ENCODE results near the gene KDM2A. TPM values are rescaled to one million over a fixed set of nuclear protein-coding genes. Genes with fewer than 3 reads are reported as not detected.
"Not testable (repeated sequence)": the region's sequence is repeated elsewhere in the genome, so short reads cannot be mapped to it uniquely, and the experiment has no call there.

The KDM2A gene
- total and polyA plus RNA-seq, 2 of the 13 experiments (the other 11 are each of a cell fraction or from before 2014, with no cell fraction given): 31.3 to 31.4 TPM

DNA sequence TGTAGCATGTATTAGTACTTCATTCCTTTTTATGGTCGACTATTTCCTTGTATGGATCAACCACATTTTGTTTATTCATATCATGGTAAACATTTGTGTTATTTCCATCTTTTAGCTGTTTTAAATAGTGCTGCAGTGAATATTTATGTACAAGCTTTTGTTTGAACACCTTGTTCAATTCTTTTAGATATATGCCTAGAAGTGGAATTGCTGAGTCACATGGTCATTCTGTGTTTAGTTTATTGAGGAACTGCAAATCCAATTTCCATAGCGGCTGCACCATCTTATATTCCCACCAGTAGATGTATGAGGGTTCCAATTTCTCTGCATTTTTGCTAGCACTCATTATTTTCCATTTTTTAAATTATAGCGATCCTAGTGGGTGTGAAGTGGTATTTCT, 85.8 kb downstream of the KDM2A start:
- Histone ChIP-seq H3K36me3 (replicated peaks in 1 of 2; ENCODE audit: control insufficient read depth in 1 of 2, insufficient read depth in 2 of 2, low read length in 2 of 2) (peaks cover 3 to 15% of the 10 kb centered on the region in 2 experiments; a peak in 4 of 5 replicates), H3K27ac (ENCODE audit: extremely low read length, insufficient read depth, low read length) (no peak overlapping the region), H2AFZ (ENCODE audit: low read length) (no peak overlapping the region), H3K9ac (ENCODE audit: insufficient read depth, low read depth, low read length) (no peak overlapping the region), H3K4me2 (ENCODE audit: low read depth, low read length) (no peak overlapping the region), H3K4me3 (replicated peaks in 1 of 3; ENCODE audit: insufficient read depth in 1 of 3, low read depth in 2 of 3, low read length in 3 of 3) (no peak overlapping the region), H4K20me1 (ENCODE audit: insufficient read depth, low read length) (no peaks in the 10 kb centered on the region), H3K27me3 (ENCODE audit: control insufficient read depth in 1 of 2, insufficient read depth in 2 of 2, low read length in 2 of 2) (no peaks in the 10 kb centered on the region), H3K79me2 (ENCODE audit: insufficient read depth, low read length) (no peaks in the 10 kb centered on the region), H3K9me3 (ENCODE audit: low read length) (no peaks in the 10 kb centered on the region), H3K4me1 (ENCODE audit: insufficient read depth, low read length) (peaks cover 9% of the 10 kb centered on the region; the same call in 1 of the 2 replicates)
- ATAC-seq (no peak), FAIRE-seq (no peak), DNase-seq (ENCODE audit: low spot score) (no peak)
- ChIA-PET POLR2A (no interaction called here), CTCF (ENCODE audit: low intra/inter-chr PET ratio, low total read pairs) (no interaction called here)
- BruUV-seq (replicated peaks): no TSS peak
- in situ Hi-C loops (cut with HindIII; ENCODE audit: extremely low pct_ligation_motif_present, low pct_unique_long_range_greater_than_20kb) (no loop called here), intact Hi-C loops (cut with micrococcal nuclease; ENCODE audit: unreplicated experiment) (no loop called here)
- TF ChIP-seq ZNF879 (CRISPR knock-in tag; IDR thresholded peaks at IDR 0.05) (no peak), ZNF788 (CRISPR knock-in tag; IDR thresholded peaks at IDR 0.05; ENCODE audit: borderline replicate concordance) (no peak), ZNF570 (CRISPR knock-in tag; IDR thresholded peaks at IDR 0.05; ENCODE audit: borderline replicate concordance) (no peak), HOXA3 (CRISPR knock-in tag; IDR thresholded peaks at IDR 0.05) (no peak), ZNF562 (CRISPR knock-in tag; IDR thresholded peaks at IDR 0.05; ENCODE audit: borderline replicate concordance) (no peak), ERF (CRISPR knock-in tag; IDR thresholded peaks at IDR 0.05) (no peak), ZNF597 (CRISPR knock-in tag; IDR thresholded peaks at IDR 0.05) (no peak)
- WGBS (ENCODE audit: low lambda C conversion rate): 94% methylated on average over 3 of the region's 3 CpGs

DNA sequence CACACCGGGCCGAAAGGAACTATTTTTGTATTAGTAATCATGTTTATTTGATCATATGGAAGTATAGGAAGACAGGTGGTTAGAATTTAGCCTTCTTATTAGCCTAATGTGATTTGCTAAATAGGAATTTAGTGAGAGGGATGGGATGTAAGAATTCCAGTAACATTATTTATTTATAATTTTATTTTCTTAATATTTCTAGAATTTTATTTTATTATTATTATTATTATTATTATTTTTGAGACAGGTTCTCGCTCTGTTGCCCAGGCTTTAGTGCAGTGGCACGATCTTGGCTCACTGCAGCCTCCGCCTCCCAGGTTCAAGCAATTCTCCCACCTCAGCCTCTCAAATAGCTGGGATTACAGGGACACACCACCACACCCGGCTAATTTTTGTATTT, 90.2 kb downstream of the KDM2A start:
- H3K36me3 ChIP-seq (replicated peaks in 1 of 2; ENCODE audit: control insufficient read depth in 1 of 2, insufficient read depth in 2 of 2, low read length in 2 of 2): peaks cover 6 to 44% of the 10 kb centered on the region in 2 experiments
- CTCF ChIA-PET (ENCODE audit: low intra/inter-chr PET ratio, low total read pairs); FAIRE-seq; H3K9ac ChIP-seq (ENCODE audit: insufficient read depth, low read depth, low read length); H3K4me2 ChIP-seq (ENCODE audit: low read depth, low read length); POLR2A ChIA-PET; H3K9me3 ChIP-seq (ENCODE audit: low read length); BruUV-seq (replicated peaks); H3K27me3 ChIP-seq (ENCODE audit: control insufficient read depth in 1 of 2, insufficient read depth in 2 of 2, low read length in 2 of 2); intact Hi-C loops (cut with micrococcal nuclease; ENCODE audit: unreplicated experiment); H3K4me3 ChIP-seq (replicated peaks in 1 of 3; ENCODE audit: insufficient read depth in 1 of 3, low read depth in 2 of 3, low read length in 3 of 3); in situ Hi-C loops (cut with HindIII; ENCODE audit: extremely low pct_ligation_motif_present, low pct_unique_long_range_greater_than_20kb); H4K20me1 ChIP-seq (ENCODE audit: insufficient read depth, low read length); DNase-seq (ENCODE audit: low spot score); ATAC-seq; H3K4me1 ChIP-seq (ENCODE audit: insufficient read depth, low read length); H2AFZ ChIP-seq (ENCODE audit: low read length); H3K27ac ChIP-seq (ENCODE audit: extremely low read length, insufficient read depth, low read length); H3K79me2 ChIP-seq (ENCODE audit: insufficient read depth, low read length): not testable (repeated sequence)
- 98% methylated on average over 6 of the region's 6 CpGs for WGBS (ENCODE audit: low lambda C conversion rate)
